Measurements from ENCODE around the gene MAGEA12. TPM values are rescaled to one million over a fixed set of nuclear protein-coding genes. Genes with fewer than 3 reads are reported as not detected.
"Not testable (repeated sequence)": the region's sequence is repeated elsewhere in the genome, so short reads cannot be mapped to it uniquely, and the experiment has no call there.

The MAGEA12 gene
- not detected in 2 replicates for total RNA-seq

- DNase-seq (ENCODE audit: low read depth, low spot score) = no peak
Measured at GRCh38 chrX:152733261-152733975, at the start of gene MAGEA12, which contains the start of gene CSAG1. Gene MAGEA12 (plus strand): TSS chrX:152733757. CDS start chrX:152736162, 2,405 bp downstream. Gene CSAG1 (minus strand): TSS chrX:152733721. CDS start chrX:152732460, 1,261 bp downstream.

DNA sequence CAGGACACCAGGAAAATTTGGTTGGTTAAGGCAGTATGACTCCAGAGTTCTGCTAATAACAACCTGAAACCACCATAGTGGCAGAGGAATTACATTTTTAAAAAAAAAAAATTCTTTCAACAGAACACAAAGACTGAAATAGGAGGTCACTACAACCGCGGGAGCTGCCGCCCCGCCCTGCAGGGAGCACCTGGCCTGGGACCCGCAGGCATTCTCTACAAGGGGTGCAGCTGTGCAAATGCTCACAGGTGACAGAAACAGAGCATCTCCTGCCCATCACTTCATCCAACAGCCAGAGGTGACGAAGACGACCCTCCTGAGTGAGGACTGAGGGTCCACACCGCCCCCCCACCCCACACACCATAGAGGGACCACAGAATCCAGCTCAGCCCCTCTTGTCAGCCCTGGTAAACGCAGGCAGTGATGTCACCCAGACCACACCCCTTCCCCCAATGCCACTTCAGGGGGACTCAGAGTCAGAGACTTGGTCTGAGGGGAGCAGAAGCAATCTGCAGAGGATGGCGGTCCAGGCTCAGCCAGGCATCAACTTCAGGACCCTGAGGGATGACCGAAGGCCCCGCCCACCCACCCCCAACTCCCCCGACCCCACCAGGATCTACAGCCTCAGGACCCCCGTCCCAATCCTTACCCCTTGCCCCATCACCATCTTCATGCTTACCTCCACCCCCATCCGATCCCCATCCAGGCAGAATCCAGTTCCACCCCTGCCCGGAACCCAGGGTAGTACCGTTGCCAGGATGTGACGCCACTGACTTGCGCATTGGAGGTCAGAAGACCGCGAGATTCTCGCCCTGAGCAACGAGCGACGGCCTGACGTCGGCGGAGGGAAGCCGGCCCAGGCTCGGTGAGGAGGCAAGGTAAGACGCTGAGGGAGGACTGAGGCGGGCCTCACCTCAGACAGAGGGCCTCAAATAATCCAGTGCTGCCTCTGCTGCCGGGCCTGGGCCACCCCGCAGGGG is 35.3 kb upstream of the MAGEA12 start, which contains the start of gene MAGEA3:
MAGEA3 (plus strand) TSS at position 843 of the 980 bp plus-strand sequence. CDS start 2,039 bp downstream, outside the sequence.
- DNase-seq (ENCODE audit: low read depth, low spot score) = not testable (repeated sequence)

DNA sequence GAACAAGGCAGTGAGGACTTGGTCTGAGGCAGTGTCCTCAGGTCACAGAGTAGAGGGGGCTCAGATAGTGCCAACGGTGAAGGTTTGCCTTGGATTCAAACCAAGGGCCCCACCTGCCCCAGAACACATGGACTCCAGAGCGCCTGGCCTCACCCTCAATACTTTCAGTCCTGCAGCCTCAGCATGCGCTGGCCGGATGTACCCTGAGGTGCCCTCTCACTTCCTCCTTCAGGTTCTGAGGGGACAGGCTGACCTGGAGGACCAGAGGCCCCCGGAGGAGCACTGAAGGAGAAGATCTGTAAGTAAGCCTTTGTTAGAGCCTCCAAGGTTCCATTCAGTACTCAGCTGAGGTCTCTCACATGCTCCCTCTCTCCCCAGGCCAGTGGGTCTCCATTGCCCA is 33.2 kb upstream of the MAGEA12 start:
- DNase-seq (ENCODE audit: low read depth, low spot score) = not testable (repeated sequence)

DNA sequence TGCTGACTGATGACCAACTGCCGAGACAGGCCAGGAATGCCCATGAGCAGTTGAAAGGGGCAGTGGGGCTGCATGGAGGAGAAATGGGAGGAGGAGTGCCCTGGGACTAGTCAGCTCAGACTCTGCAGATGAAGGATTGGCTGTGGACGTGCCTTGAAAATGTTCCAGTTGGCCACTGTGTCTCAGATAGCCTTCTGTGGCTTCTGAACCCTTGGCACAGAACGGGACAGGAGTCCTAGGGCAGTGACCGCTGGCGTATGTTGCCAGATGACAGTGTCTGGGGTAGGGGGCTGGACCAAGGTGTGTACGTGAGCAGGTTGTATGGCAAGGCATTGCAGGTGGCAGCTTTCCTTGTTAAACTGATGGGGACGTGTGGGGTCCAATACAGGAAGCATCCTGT is 27.1 kb upstream of the MAGEA12 start:
- not testable (repeated sequence) for DNase-seq (ENCODE audit: low read depth, low spot score)

DNA sequence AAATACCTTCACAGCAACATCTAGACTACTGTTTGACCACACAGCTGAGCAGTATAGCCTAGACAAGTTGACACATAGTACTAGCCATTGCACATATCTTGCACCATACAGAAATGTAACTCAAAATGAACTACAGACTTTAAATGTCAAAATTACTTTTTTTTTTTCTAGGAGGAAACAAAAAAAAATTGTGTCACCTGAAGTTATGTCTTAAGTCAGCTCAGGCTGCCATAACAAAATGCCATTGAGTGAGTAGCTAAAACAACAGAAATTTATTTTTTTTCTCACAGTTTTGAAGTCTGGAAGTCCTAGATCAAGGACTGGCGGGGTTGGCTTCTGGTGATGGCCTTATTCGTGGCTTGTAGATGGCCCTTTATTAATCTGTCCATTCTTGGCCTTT is 24.4 kb upstream of the MAGEA12 start, which contains the start of gene CSAG2:
CSAG2 (minus strand) TSS at position 101 of the 400 bp plus-strand sequence. CDS start 161 bp downstream, outside the sequence.
- DNase-seq (ENCODE audit: low read depth, low spot score) = not testable (repeated sequence)

DNA sequence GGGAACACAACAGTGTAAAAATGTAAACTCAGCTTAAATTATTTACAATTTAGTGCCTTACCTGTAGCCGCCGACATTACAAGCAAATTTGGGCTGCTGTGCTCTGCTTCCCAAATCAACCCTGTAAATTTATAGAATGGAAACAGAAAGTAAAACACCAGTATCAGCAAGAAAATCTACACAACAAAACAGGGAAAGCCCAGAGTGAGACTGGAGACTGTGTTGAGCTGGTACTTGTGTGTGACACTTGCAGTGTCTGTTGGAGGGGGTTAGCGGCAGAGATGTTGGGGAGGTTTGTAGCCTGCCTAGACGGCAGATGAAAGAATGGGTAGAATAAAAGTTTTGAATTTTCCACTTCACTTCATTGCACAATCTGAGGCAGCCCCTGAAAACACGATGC is 20.4 kb upstream of the MAGEA12 start:
- not testable (repeated sequence) for DNase-seq (ENCODE audit: low read depth, low spot score)

GRCh38 chrX:152713815-152714787 is 19.5 kb upstream of the MAGEA12 start, which contains the start of gene MAGEA2B:
Gene MAGEA2B (plus strand): TSS chrX:152714628. CDS start chrX:152717107, 2,479 bp downstream.
- DNase-seq (ENCODE audit: low read depth, low spot score) = not testable (repeated sequence)

- no peak for DNase-seq (ENCODE audit: low read depth, low spot score)
Measured at GRCh38 chrX:152725409-152725808, 8.1 kb upstream of the MAGEA12 start.

GRCh38 chrX:152734143-152734858 is 744 bp downstream of the MAGEA12 start:
- not testable (repeated sequence) for DNase-seq (ENCODE audit: low read depth, low spot score)

GRCh38 chrX:152735101-152735500 is 1.5 kb downstream of the MAGEA12 start:
- DNase-seq (ENCODE audit: low read depth, low spot score) = no peak

DNA sequence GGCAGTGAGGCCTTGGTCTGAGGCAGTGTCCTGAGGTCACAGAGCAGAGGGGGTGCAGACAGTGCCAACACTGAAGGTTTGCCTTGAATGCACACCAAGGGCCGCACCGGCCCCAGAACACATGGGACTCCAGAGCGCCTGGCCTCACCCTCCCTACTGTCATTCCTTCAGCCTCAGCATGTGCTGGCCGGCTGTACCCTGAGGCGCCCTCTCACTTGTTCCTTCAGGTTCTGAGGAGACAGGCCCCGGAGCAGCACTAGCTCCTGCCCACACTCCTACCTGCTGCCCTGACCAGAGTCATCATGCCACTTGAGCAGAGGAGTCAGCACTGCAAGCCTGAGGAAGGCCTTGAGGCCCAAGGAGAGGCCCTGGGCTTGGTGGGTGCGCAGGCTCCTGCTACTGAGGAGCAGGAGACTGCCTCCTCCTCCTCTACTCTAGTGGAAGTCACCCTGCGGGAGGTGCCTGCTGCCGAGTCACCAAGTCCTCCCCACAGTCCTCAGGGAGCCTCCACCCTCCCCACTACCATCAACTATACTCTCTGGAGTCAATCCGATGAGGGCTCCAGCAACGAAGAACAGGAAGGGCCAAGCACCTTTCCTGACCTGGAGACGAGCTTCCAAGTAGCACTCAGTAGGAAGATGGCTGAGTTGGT is 2.4 kb downstream of the MAGEA12 start:
- no peak for DNase-seq (ENCODE audit: low read depth, low spot score)

GRCh38 chrX:152736528-152736927 is 3.0 kb downstream of the MAGEA12 start:
- DNase-seq (ENCODE audit: low read depth, low spot score) = not testable (repeated sequence)

GRCh38 chrX:152738560-152738959 is 5.0 kb downstream of the MAGEA12 start:
- no peak for DNase-seq (ENCODE audit: low read depth, low spot score)

- not testable (repeated sequence) for DNase-seq (ENCODE audit: low read depth, low spot score)
Measured at GRCh38 chrX:152753686-152754650, 20.4 kb downstream of the MAGEA12 start, which contains the start of gene MAGEA2. Gene MAGEA2 (minus strand): TSS chrX:152753842. CDS start chrX:152751363, 2,479 bp downstream.

- DNase-seq (ENCODE audit: low read depth, low spot score) = not testable (repeated sequence)
Measured at GRCh38 chrX:152754871-152755270, 21.3 kb downstream of the MAGEA12 start.

DNA sequence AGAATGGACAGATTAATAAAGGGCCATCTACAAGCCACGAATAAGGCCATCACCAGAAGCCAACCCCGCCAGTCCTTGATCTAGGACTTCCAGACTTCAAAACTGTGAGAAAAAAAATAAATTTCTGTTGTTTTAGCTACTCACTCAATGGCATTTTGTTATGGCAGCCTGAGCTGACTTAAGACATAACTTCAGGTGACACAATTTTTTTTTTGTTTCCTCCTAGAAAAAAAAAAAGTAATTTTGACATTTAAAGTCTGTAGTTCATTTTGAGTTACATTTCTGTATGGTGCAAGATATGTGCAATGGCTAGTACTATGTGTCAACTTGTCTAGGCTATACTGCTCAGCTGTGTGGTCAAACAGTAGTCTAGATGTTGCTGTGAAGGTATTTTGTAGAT is 25.4 kb downstream of the MAGEA12 start, which contains the start of gene CSAG3:
CSAG3 (plus strand) TSS at position 301 of the 400 bp plus-strand sequence.
- DNase-seq (ENCODE audit: low read depth, low spot score) = not testable (repeated sequence)

- not testable (repeated sequence) for DNase-seq (ENCODE audit: low read depth, low spot score)
Measured at GRCh38 chrX:152759544-152759943, 26.0 kb downstream of the MAGEA12 start.

- not testable (repeated sequence) for DNase-seq (ENCODE audit: low read depth, low spot score)
Measured at GRCh38 chrX:152761582-152761981, 28.0 kb downstream of the MAGEA12 start.
